PFSK-1 (cell line): ENCODE data around the gene NUBPL. TPM values are rescaled to one million over a fixed set of nuclear protein-coding genes. Genes with fewer than 3 reads are reported as not detected.

Experiments
- FOXP2 ChIP-seq: optimal IDR thresholded peaks from 2 replicates; pipeline ENCODE3; 2011; ENCODE audit warnings: borderline replicate concordance, control low read depth, inconsistent platforms; ENCODE audit not compliant: insufficient read depth; ENCODE audit errors: extremely low read length, extremely low read depth
- POLR2AphosphoS5 ChIP-seq: IDR thresholded peaks from 2 replicates; pipeline ENCODE4 v1.6.1; 2012; ENCODE audit warnings: low read depth, mild to moderate bottlenecking, control low read depth, low read length, moderate library complexity
- SIN3A ChIP-seq: IDR thresholded peaks from 2 replicates; pipeline ENCODE4 v1.6.1; 2012; ENCODE audit warnings: mild to moderate bottlenecking, low read length, moderate library complexity, borderline replicate concordance; ENCODE audit not compliant: insufficient read depth
- TAF1 ChIP-seq: IDR thresholded peaks from 2 replicates; pipeline ENCODE4 v1.6.1; 2012; ENCODE audit warnings: low read length, control low read depth, borderline replicate concordance; ENCODE audit not compliant: insufficient read depth
- polyA plus RNA-seq: library from polyadenylated mRNA; unstranded; fragments of >200 nt; gene quantifications from one replicate; pipeline ENCODE4 v1.2.1, GENCODE V29; 2012; ENCODE audit warnings: low read depth, missing spikeins; ENCODE audit not compliant: insufficient read length
- TF ChIP-seq, protein P1 (sequence below), 2 experiments: IDR thresholded peaks; 2 replicates each; pipeline versions ENCODE4 v1.6.1 to v1.8.0; 2011 to 2012; ENCODE audit warnings: low read depth in 2 of 2, low read length in 2 of 2, control low read depth in 1 of 2, inconsistent platforms in 1 of 2, mild to moderate bottlenecking in 1 of 2, moderate library complexity in 1 of 2; ENCODE audit not compliant: insufficient read depth in 1 of 2

Gene NUBPL
- 2.8 TPM for polyA plus RNA-seq

- TF ChIP-seq POLR2AphosphoS5 (peak; percentile 48; the same call in 1 of the 2 replicates), SIN3A (0 out of 2 replicates have a peak, but pooled peaks have one; percentile 59), FOXP2 (no peak)
- TF ChIP-seq, protein P1, sequence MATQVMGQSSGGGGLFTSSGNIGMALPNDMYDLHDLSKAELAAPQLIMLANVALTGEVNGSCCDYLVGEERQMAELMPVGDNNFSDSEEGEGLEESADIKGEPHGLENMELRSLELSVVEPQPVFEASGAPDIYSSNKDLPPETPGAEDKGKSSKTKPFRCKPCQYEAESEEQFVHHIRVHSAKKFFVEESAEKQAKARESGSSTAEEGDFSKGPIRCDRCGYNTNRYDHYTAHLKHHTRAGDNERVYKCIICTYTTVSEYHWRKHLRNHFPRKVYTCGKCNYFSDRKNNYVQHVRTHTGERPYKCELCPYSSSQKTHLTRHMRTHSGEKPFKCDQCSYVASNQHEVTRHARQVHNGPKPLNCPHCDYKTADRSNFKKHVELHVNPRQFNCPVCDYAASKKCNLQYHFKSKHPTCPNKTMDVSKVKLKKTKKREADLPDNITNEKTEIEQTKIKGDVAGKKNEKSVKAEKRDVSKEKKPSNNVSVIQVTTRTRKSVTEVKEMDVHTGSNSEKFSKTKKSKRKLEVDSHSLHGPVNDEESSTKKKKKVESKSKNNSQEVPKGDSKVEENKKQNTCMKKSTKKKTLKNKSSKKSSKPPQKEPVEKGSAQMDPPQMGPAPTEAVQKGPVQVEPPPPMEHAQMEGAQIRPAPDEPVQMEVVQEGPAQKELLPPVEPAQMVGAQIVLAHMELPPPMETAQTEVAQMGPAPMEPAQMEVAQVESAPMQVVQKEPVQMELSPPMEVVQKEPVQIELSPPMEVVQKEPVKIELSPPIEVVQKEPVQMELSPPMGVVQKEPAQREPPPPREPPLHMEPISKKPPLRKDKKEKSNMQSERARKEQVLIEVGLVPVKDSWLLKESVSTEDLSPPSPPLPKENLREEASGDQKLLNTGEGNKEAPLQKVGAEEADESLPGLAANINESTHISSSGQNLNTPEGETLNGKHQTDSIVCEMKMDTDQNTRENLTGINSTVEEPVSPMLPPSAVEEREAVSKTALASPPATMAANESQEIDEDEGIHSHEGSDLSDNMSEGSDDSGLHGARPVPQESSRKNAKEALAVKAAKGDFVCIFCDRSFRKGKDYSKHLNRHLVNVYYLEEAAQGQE (IDR thresholded peaks at IDR 0.05; ENCODE audit: insufficient read depth in 1 of 2, low read depth in 2 of 2, low read length in 2 of 2) = no peak
Observed at GRCh38 chr14:31561155-31561846, at the start of gene NUBPL. NUBPL (plus strand) TSS chr14:31561404; CDS start chr14:31561440, 36 bp downstream.

DNA sequence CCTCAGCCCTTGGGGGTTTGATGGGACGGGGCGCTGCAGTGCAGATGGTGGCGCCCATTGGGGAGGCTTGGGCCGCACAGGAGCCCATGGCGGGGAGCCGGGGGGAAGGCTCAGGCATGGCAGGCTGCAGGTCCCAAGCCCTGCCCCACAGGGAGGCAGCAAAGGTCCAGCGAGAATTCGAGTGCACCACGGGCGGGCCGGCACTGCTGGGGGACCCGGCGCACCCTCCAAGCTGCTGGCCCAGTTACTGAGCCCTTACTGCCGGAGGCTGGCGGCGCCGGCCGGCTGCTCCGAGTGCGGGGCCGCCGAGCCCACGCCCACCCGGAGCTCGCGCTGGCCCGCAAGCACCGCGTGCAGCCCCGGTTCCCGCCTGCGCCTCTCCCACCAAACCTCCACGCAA lies 34.1 kb upstream of the NUBPL start:
- no peak for TF ChIP-seq SIN3A
- TF ChIP-seq, protein P1 (IDR thresholded peaks at IDR 0.05; ENCODE audit: insufficient read depth in 1 of 2, low read depth in 2 of 2, low read length in 2 of 2) = no peak
- no peak for TF ChIP-seq POLR2AphosphoS5
- no peak for TF ChIP-seq FOXP2
- no peak for TF ChIP-seq TAF1

- TF ChIP-seq SIN3A (no peak), TAF1 (no peak), POLR2AphosphoS5 (no peak), FOXP2 (no peak)
- TF ChIP-seq, protein P1 (IDR thresholded peaks at IDR 0.05; ENCODE audit: insufficient read depth in 1 of 2, low read depth in 2 of 2, low read length in 2 of 2) = no peak
Observed at GRCh38 chr14:31527546-31527945, 33.7 kb upstream of the NUBPL start.

- TF ChIP-seq FOXP2 (no peak), POLR2AphosphoS5 (no peak), SIN3A (no peak), TAF1 (no peak)
- TF ChIP-seq, protein P1 (IDR thresholded peaks at IDR 0.05; ENCODE audit: insufficient read depth in 1 of 2, low read depth in 2 of 2, low read length in 2 of 2) = no peak
Observed at GRCh38 chr14:31529053-31529452, 32.2 kb upstream of the NUBPL start.
